ENCODE measurements around the gene HSPE1. TPM values are rescaled to one million over a fixed set of nuclear protein-coding genes. Genes with fewer than 3 reads are reported as not detected.

The HSPE1 gene
- total and polyA plus RNA-seq, 2 donors (not counting 3 experiments of a cell fraction or from before 2014, with no cell fraction given), result 59.8 to 145 TPM

DNA sequence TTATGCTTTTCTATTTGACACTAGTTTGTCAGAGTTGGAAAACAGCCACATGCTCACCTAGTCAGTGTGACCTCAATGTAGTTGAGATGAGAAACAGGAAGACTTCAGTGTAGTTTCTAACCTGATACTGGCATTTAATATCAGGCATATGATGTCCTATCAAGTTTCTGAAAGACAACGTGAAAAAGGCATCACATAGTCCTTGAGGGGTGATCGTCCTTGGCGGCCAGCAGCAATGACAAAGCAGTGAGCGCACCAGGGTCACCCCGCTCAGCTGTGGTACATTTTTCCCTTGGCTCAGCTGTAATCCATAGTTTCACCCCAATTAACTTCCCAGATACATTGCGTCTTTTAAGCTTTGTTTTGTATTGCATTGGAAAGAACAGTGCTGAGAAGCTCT, 4.3 kb downstream of the HSPE1 start:
- Histone ChIP-seq H3K4me2 (ENCODE audit: insufficient read depth, low read length) (no peak overlapping the region), H4K20me1 (replicated peaks; ENCODE audit: control insufficient read depth, extremely low read depth, insufficient read depth, low read length) (no peaks in the 10 kb centered on the region), H3K9me3 (replicated peaks; ENCODE audit: control insufficient read depth, insufficient read depth, low read length) (no peaks in the 10 kb centered on the region), H3K27me3 (ENCODE audit: control insufficient read depth in 2 of 2, insufficient read depth in 2 of 2, low read length in 2 of 2) (no peaks in the 10 kb centered on the region), H3K79me2 (ENCODE audit: control insufficient read depth, insufficient read depth, low read length) (peaks cover 29% of the 10 kb centered on the region), H3K4me1 (ENCODE audit: control insufficient read depth, extremely low read depth, insufficient read depth, low read length) (peaks cover 14% of the 10 kb centered on the region), H3K9ac (replicated peaks; ENCODE audit: extremely low read depth, insufficient read depth, low read length) (no peak overlapping the region), H3K36me3 (ENCODE audit: control insufficient read depth in 2 of 2, extremely low read depth in 1 of 2, insufficient read depth in 2 of 2, low read length in 2 of 2) (peaks cover 2 to 4% of the 10 kb centered on the region in 2 experiments), H3K27ac (ENCODE audit: insufficient read depth, low read depth, low read length) (no peak overlapping the region), H2AFZ (ENCODE audit: low read depth, low read length) (no peak overlapping the region), H3K4me3 (replicated peaks in 1 of 3; ENCODE audit: insufficient read depth in 1 of 3, low read depth in 1 of 3, low read length in 3 of 3) (no peak overlapping the region), H3K9me1 (replicated peaks; ENCODE audit: control insufficient read depth, extremely low read depth, insufficient read depth, low read length) (no peaks in the 10 kb centered on the region)
- peak; percentile 47 for FAIRE-seq
- intact Hi-C loops (cut with micrococcal nuclease) (loop anchor here (5.0 kb wide), 1 partner anchor 53 kb away; no protein-coding TSS in a partner anchor), dilution Hi-C loops (cut with MboI; ENCODE audit: extremely low pct_ligation_motif_present, low sequenced_read_pairs) (no loop called here)
- BruUV-seq (replicated peaks), result no TSS peak
- no peak for TF ChIP-seq MYC (IDR thresholded peaks at IDR 0.05; ENCODE audit: low read depth, low read length)
- TF ChIP-seq, protein P1, sequence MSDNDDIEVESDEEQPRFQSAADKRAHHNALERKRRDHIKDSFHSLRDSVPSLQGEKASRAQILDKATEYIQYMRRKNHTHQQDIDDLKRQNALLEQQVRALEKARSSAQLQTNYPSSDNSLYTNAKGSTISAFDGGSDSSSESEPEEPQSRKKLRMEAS (IDR thresholded peaks at IDR 0.05; ENCODE audit: insufficient read depth, insufficient read length), result no peak
- no peak for TF ChIP-seq GATA2 (IDR thresholded peaks at IDR 0.05; ENCODE audit: insufficient read depth, insufficient read length, low read depth, low read length)
- no peak for TF ChIP-seq CTCF (IDR thresholded peaks at IDR 0.05; ENCODE audit: extremely low read depth in 1 of 2, insufficient read depth in 1 of 2, low read depth in 1 of 2, low read length in 2 of 2)
- TF ChIP-seq EZH2 (IDR thresholded peaks at IDR 0.05; ENCODE audit: borderline replicate concordance, low read depth, low read length, severe bottlenecking), result no peak
- no peak for TF ChIP-seq POLR2A (IDR thresholded peaks at IDR 0.05; ENCODE audit: low read depth, low read length)
- TF ChIP-seq POLR2AphosphoS5 (IDR thresholded peaks at IDR 0.05; ENCODE audit: insufficient read depth, low read depth, low read length), result no peak
- TF ChIP-seq JUN (IDR thresholded peaks at IDR 0.05; ENCODE audit: borderline replicate concordance, insufficient read depth, insufficient read length, low read depth), result no peak
- no peak for TF ChIP-seq FOS (IDR thresholded peaks at IDR 0.05; ENCODE audit: borderline replicate concordance, insufficient read depth, low read length)
- ChIA-PET CTCF (interaction anchor here (0.5 to 0.8 kb wide), 2 partner anchors 8 to 45 kb away, joined by 3 read pairs; no protein-coding TSS in a partner anchor), POLR2A (no interaction called here)
- no peak for DNase-seq (ENCODE audit: low read depth, low spot score)
